Measurements from ENCODE around the gene BCR. TPM values are rescaled to one million over a fixed set of nuclear protein-coding genes. Genes with fewer than 3 reads are reported as not detected.
"Not testable (repeated sequence)": the region's sequence is repeated elsewhere in the genome, so short reads cannot be mapped to it uniquely, and the experiment has no call there.

BCR gene
- total and polyA plus RNA-seq, 2 donors from 2014 or later, result 45.0 to 97.7 TPM

DNA sequence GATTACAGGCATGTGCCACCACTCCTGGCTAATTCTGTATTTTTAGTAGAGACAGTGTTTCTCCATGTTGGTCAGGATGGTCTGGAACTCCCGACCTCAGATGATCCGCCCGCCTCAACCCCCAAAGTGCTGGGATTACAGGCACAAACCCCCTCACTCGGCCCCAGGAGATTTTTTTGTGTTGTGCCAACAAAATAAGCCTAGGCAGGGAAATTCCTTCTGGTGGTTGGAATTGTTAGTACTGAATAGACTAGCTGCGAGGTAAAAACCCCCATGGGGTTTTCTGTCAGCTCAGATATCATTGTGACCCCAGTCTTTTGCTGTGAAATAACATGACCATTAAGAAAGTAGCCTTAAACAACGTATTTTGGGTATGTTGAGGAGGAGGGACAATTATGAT is 144.9 kb downstream of the BCR start:
- Histone ChIP-seq H3K9me3 (ENCODE audit: control insufficient read depth in 2 of 3, insufficient read depth in 1 of 3, low read length in 3 of 3) (no peaks in the 10 kb centered on the region), H3K27me3 (ENCODE audit: control insufficient read depth, insufficient read depth, low read length) (no peaks in the 10 kb centered on the region), H3K4me1 (ENCODE audit: control insufficient read depth in 2 of 3, insufficient read depth in 2 of 3, low read depth in 1 of 3, low read length in 3 of 3) (no peaks in the 10 kb centered on the region), H3K36me3 (ENCODE audit: control insufficient read depth in 2 of 3, insufficient read depth in 3 of 3, low read length in 3 of 3) (no peaks in the 10 kb centered on the region), H3K9ac (ENCODE audit: low read length in 3 of 3) (no peak overlapping the region), H3K27ac (ENCODE audit: low read depth in 2 of 2, low read length in 2 of 2) (no peak overlapping the region), H3K4me3 (ENCODE audit: low read length in 3 of 3) (no peak overlapping the region)
- FAIRE-seq, result no peak
- no peak for DNase-seq
- TF ChIP-seq, protein P1, sequence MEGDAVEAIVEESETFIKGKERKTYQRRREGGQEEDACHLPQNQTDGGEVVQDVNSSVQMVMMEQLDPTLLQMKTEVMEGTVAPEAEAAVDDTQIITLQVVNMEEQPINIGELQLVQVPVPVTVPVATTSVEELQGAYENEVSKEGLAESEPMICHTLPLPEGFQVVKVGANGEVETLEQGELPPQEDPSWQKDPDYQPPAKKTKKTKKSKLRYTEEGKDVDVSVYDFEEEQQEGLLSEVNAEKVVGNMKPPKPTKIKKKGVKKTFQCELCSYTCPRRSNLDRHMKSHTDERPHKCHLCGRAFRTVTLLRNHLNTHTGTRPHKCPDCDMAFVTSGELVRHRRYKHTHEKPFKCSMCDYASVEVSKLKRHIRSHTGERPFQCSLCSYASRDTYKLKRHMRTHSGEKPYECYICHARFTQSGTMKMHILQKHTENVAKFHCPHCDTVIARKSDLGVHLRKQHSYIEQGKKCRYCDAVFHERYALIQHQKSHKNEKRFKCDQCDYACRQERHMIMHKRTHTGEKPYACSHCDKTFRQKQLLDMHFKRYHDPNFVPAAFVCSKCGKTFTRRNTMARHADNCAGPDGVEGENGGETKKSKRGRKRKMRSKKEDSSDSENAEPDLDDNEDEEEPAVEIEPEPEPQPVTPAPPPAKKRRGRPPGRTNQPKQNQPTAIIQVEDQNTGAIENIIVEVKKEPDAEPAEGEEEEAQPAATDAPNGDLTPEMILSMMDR (IDR thresholded peaks at IDR 0.05; ENCODE audit: borderline replicate concordance, extremely low read depth, insufficient read depth), result no peak
- intact Hi-C loops (cut with DNase I), result no loop called here

DNA sequence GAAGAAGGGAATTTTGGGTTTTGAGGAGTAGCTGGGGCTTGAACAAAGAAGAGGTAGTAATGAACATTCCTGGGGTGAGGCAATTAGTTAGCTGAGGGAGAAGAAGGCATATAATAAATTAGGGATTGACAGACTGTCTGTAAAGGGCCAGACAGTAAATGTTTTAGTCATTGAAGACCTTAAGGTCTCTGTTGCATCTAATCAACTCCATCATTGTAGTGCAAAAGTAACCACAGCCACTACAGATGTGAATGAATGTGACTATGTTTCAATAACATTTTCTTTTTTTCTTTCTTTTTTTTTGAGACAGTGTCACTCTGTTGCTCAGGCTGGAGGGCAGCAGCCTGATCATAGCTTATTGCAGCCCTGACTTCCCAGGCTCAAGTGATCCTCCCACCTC is 153.5 kb downstream of the BCR start:
- H3K36me3 ChIP-seq (ENCODE audit: control insufficient read depth in 2 of 3, insufficient read depth in 3 of 3, low read length in 3 of 3); intact Hi-C loops (cut with DNase I); H3K27me3 ChIP-seq (ENCODE audit: control insufficient read depth, insufficient read depth, low read length); H3K9ac ChIP-seq (ENCODE audit: low read length in 3 of 3); DNase-seq; H3K27ac ChIP-seq (ENCODE audit: low read depth in 2 of 2, low read length in 2 of 2); H3K9me3 ChIP-seq (ENCODE audit: control insufficient read depth in 2 of 3, insufficient read depth in 1 of 3, low read length in 3 of 3); FAIRE-seq; H3K4me3 ChIP-seq (ENCODE audit: low read length in 3 of 3); H3K4me1 ChIP-seq (ENCODE audit: control insufficient read depth in 2 of 3, insufficient read depth in 2 of 3, low read depth in 1 of 3, low read length in 3 of 3): not testable (repeated sequence)

DNA sequence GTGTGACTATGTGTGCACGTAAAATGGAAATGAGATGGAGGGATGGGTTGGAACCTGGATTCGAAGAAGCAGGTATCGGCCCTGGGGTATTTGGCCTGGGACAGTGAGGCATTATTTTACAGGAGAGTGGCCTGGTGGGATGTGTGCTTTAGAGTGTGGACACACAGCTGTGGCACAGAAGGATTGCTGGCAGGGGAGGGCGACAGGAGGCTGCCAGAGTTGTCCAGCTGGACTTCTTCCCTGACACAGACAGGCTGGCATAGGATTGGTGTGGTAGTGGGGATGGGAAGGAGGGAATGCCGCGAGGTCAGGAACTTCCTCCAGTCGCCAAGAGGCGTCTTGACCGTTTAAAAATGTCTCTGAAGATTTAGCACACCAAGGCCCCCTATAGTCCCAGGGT is 157.4 kb downstream of the BCR start:
- H3K27me3 ChIP-seq (ENCODE audit: control insufficient read depth, insufficient read depth, low read length); H3K9ac ChIP-seq (ENCODE audit: low read length in 3 of 3); H3K9me3 ChIP-seq (ENCODE audit: control insufficient read depth in 2 of 3, insufficient read depth in 1 of 3, low read length in 3 of 3); DNase-seq; H3K4me3 ChIP-seq (ENCODE audit: low read length in 3 of 3); intact Hi-C loops (cut with DNase I); FAIRE-seq; H3K27ac ChIP-seq (ENCODE audit: low read depth in 2 of 2, low read length in 2 of 2); H3K4me1 ChIP-seq (ENCODE audit: control insufficient read depth in 2 of 3, insufficient read depth in 2 of 3, low read depth in 1 of 3, low read length in 3 of 3); H3K36me3 ChIP-seq (ENCODE audit: control insufficient read depth in 2 of 3, insufficient read depth in 3 of 3, low read length in 3 of 3): not testable (repeated sequence)

DNA sequence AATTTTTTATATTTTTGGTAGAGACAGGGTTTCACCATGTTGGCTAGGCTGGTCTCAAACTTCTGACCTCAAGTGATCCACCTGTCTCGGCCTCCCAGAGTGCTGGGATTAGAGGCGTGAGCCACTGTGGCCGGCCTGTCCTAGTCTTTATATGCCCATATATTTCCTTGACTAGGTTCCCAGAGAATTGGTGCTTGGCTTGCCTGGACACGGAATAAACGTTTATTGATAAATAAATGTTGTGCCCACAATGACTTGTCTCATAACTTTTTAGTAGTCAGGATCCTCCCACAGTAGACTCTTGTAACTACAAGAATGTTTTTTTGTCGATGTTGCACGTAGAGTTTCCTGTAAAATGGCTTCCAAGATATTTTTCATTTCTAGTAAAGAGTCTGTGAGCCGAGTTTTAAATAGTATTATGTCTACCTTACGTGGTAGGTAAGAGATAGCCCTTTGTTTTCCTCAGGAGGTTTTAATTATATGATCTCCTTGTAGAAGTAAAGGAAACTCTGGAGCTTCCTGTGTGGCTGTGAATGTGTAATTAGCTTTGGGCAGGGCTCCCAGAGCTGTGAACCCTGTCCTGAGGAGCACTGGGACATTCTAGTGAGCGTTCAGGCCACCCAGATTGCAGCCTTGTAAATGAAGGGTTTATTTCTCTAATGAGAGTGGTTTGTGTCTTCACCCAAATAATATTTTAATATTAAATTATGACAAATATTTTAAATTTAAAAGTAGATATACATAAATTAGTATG is 161.8 kb downstream of the BCR start:
- FAIRE-seq, result peak; percentile 85

DNA sequence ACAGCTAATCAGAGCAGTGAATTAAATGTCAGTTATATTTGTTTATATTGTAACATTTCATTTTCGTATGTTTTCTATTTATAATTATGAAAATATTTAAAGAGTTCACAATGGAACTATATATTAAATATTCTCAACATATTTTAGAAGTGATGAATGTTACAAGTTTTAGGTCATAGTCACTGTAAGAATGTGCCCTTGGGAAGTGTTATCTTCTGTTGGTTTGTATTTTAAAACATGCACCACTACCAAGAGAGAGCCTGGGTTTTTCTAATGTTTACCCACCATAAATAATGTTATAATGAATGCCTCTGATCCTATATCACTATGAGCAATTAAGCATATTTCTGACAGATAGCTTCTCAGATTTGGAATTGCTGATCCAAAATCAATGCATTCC is 171.0 kb downstream of the BCR start:
- Histone ChIP-seq H3K9ac (ENCODE audit: low read length in 3 of 3) (no peak overlapping the region), H3K27ac (ENCODE audit: low read depth in 2 of 2, low read length in 2 of 2) (no peak overlapping the region), H3K36me3 (ENCODE audit: control insufficient read depth in 2 of 3, insufficient read depth in 3 of 3, low read length in 3 of 3) (no peaks in the 10 kb centered on the region), H3K9me3 (ENCODE audit: control insufficient read depth in 2 of 3, insufficient read depth in 1 of 3, low read length in 3 of 3) (no peaks in the 10 kb centered on the region), H3K4me1 (ENCODE audit: control insufficient read depth in 2 of 3, insufficient read depth in 2 of 3, low read depth in 1 of 3, low read length in 3 of 3) (no peaks in the 10 kb centered on the region), H3K4me3 (ENCODE audit: low read length in 3 of 3) (no peak overlapping the region), H3K27me3 (ENCODE audit: control insufficient read depth, insufficient read depth, low read length) (no peaks in the 10 kb centered on the region)
- FAIRE-seq (peak; percentile 88), DNase-seq (no peak)
- intact Hi-C loops (cut with DNase I), result no loop called here
- TF ChIP-seq, protein P1 (IDR thresholded peaks at IDR 0.05; ENCODE audit: borderline replicate concordance, extremely low read depth, insufficient read depth), result no peak

More for the DNA sequence above, 161.8 kb downstream of the BCR start:
- H3K36me3 ChIP-seq (ENCODE audit: control insufficient read depth in 2 of 3, insufficient read depth in 3 of 3, low read length in 3 of 3); intact Hi-C loops (cut with DNase I); H3K9me3 ChIP-seq (ENCODE audit: control insufficient read depth in 2 of 3, insufficient read depth in 1 of 3, low read length in 3 of 3); H3K4me1 ChIP-seq (ENCODE audit: control insufficient read depth in 2 of 3, insufficient read depth in 2 of 3, low read depth in 1 of 3, low read length in 3 of 3); H3K27ac ChIP-seq (ENCODE audit: low read depth in 2 of 2, low read length in 2 of 2); H3K4me3 ChIP-seq (ENCODE audit: low read length in 3 of 3); H3K27me3 ChIP-seq (ENCODE audit: control insufficient read depth, insufficient read depth, low read length); H3K9ac ChIP-seq (ENCODE audit: low read length in 3 of 3); DNase-seq: not testable (repeated sequence)
